GM18505 (cell line): ENCODE measurements around the gene ERAL1.
"Not testable (repeated sequence)": the region's sequence is repeated elsewhere in the genome, so short reads cannot be mapped to it uniquely, and the experiment has no call there.

Source experiments
- ATAC-seq: cut with Tn5 transposase; IDR thresholded peaks from one replicate; pipeline ENCODE4 v1.9.1; 2021; ENCODE audit not compliant: unreplicated experiment
- POLR2A ChIP-seq: IDR thresholded peaks from 4 replicates; pipeline ENCODE4 v1.6.1; 2011; ENCODE audit warnings: borderline replicate concordance; ENCODE audit not compliant: insufficient read depth, insufficient read length; ENCODE audit errors: extremely low read depth

ERAL1 gene

GRCh38 chr17:28839221-28839620, 15.6 kb upstream of the ERAL1 start:
- TF ChIP-seq POLR2A: no peak
- no peak for ATAC-seq

- ATAC-seq: no peak
- TF ChIP-seq POLR2A: no peak
These were observed 12.9 kb upstream of the ERAL1 start for GRCh38 chr17:28841901-28842281.

DNA sequence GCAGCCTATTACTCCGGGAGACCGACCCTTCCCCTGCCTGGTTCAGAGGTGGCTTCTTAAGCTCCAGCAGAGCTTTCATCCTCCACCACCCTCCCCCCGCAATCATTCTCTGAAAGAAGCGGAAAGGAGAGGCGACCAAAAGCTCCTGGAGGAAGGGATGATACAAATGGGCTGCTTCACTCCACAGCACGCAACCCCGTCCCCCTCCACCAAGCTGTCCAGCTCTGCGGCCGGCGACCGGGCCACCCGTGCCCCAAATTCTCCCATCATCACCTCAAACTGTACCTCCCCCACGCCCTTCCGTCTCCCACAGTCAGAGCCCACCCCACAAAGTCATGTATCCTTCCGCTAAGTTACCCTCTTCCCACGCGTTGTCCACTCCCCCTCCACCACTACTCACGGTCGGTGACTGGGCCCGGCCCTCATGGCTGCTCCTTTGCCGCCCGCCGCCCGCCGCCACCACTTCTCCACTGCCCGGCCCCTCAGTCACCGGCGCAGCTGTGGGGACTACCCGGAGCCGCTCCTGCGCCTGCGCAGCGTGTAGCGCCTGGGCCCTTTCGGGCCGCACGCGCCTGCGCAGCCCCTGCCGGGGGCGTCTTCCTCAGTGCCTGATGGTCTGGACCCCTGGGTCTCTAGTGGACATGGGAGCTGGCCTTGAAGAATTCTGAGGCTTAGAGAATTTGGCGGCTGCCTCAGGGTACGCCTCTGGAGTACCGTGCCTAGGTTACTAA, 12.4 kb upstream of the ERAL1 start, which contains the start of gene FAM222B:
FAM222B (minus strand) TSS at position 509 of the 731 bp plus-strand sequence. CDS start 76,123 bp downstream, outside the sequence.
- peak; percentile 87 for ATAC-seq
- peak; percentile 76 for TF ChIP-seq POLR2A

GRCh38 chr17:28843816-28844148, 11.0 kb upstream of the ERAL1 start:
- ATAC-seq: no peak
- no peak for TF ChIP-seq POLR2A

- no peak for ATAC-seq
- TF ChIP-seq POLR2A: no peak
These were observed 8.6 kb upstream of the ERAL1 start for GRCh38 chr17:28846231-28846630.

GRCh38 chr17:28846699-28847098, 8.1 kb upstream of the ERAL1 start:
- ATAC-seq: not testable (repeated sequence)

DNA sequence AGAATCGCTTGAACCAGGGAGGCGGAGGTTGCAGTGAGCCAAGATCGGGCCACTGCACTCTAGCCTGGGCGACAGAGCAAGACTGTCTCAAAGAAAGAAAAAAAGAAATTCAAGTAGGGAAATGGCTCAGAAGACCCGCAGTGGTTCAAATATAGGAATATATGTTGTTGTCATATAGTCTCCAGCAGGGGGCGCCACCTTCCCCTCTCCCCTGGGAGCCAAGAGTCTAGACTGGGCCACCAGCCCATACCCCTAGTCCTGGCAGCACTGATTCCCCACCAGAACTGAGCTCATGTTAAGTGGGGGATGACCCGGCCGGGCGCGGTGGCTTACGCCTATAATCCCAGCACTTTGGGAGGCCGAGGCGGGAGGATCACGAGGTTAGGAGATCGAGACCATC, 6.1 kb upstream of the ERAL1 start:
- ATAC-seq: not testable (repeated sequence)

- no peak for ATAC-seq
- no peak for TF ChIP-seq POLR2A
These were observed 5.5 kb upstream of the ERAL1 start for GRCh38 chr17:28849281-28849680.

DNA sequence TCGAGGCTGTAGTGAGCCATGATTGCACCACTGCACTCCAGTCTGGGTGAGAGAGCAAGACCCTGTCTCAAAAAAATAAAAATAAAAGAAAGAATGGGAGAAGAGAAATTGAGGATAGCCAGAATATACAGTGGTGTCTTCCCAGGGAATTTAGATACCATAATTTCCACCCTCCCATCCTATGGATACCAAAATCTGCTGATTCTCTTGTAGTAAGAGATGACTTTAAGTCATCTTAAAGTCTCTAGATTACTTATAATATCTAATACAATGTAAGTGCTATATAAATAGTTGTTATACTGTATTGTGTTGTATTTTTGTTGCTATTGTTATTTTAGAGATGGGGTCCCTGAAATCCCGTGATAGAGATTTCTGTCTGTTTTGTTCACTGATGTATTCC, 1.5 kb upstream of the ERAL1 start:
- TF ChIP-seq POLR2A: no peak
- no peak for ATAC-seq

DNA sequence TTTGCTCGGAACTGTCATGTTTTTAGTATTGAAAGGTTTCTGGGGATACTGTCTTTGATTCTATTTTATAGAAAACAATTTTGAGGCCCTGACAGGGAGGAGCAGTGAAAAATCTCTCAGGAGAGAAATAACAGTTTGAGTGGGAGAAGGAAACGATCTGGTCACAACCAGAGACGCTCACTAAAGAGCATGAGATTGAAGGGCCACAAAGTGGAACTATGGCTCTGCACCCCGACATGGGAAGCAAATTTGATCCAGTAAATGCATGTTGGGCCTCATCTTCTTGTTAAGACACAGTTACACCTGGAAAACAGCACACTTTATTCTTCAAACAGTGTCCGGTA, 492 bp downstream of the ERAL1 start:
- no peak for TF ChIP-seq POLR2A
- no peak for ATAC-seq

DNA sequence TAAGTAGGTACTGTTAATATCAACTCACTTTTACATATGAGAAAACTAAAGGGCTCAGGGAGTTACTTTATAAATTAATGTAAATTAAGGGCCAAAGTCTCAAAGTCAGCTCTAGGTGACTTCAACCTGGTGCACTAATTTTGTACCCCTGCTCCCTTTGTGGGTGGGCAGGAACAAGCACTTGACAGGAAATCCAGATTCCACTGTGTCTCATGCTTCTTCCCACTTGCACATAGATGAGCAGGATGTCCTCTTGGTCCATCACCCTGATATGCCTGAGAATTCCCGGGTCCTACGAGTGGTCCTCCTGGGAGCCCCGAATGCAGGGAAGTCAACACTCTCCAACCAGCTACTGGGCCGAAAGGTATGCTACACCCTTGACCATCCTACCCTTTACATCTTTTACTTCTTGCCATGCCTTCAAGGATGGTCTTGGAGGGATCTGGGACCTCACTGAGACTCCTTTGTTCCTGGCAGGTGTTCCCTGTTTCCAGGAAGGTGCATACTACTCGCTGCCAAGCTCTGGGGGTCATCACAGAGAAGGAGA, 1.3 kb downstream of the ERAL1 start:
- no peak for ATAC-seq
- TF ChIP-seq POLR2A: no peak

GRCh38 chr17:28857905-28858800, 3.3 kb downstream of the ERAL1 start:
- TF ChIP-seq POLR2A: no peak
- no peak for ATAC-seq

DNA sequence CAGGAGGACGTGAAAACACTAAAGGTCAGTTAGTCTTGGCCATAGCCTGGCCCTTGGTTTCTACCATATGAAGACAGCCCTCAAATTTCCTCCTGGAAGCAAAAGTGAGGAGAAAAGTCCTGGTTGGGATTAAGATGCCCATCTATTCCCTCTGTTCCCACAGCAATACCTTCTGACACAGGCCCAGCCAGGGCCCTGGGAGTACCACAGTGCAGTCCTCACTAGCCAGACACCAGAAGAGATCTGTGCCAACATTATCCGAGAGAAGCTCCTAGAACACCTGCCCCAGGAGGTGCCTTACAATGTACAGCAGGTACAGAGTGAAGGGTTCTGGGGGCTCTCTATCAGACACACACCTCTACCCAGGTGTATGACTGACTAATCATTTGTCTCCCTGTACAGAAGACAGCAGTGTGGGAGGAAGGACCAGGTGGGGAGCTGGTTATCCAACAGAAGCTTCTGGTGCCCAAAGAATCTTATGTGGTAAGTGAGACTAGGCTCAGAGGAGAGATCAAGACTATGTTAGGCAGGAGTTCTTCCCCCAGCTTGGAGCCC, 4.1 kb downstream of the ERAL1 start:
- no peak for TF ChIP-seq POLR2A
- ATAC-seq: no peak

DNA sequence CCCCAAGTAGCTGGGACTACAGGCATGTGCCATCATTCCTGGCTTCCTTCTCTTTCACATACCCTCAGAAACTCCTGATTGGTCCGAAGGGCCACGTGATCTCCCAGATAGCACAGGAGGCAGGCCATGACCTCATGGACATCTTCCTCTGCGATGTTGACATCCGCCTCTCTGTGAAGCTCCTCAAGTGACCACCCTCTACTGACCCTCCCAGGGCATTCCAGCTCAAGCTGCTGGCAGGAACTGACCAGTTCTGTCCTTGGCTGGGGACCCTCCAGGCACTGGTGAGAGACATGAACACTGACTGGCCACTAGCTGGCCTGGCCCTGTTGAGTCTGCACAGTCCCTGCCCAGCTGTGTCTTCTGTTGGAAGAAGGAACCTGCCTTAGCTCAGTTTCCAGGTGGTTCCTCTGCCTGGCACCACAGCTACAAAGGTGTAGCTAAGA, 5.6 kb downstream of the ERAL1 start:
- ATAC-seq: no peak
- no peak for TF ChIP-seq POLR2A

DNA sequence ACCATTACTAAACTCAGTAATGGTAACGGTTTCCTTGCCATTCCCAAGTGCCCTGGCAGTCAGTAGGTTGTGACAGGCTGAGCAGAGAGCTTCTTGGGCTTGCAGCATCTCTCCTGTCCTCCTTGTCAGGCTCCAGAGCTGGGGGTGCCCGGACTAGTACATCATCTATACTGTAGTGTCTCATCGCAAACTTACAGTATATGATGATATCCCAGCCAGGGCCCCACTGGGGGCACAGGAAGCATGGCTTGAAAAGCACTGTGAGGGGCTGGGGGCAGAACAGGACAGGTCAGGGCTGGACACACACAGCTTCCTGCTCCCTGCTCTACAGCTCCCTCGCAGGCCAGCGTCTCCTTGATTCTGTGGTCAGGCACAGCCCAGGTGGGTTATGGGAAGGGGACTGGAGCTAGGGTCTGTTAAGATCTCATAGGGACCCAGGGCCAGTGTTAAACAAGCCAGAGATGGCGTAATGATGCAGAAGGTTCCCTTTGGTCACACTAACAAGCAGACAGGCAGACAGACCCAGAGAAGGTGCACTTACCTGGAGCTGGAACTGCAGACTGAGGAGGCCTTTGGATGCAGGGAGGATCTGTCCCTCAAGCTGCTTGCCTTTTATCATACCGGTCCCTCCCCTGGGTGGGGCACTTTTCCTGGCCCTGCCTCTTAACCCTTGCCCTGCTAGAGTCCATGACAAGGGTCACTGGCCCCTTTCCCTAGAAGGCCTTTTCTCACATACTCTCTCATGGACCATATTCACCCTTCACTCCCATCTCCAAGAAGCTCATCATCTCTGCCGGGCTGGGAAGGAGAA, 6.8 kb downstream of the ERAL1 start:
- no peak for ATAC-seq
- TF ChIP-seq POLR2A: no peak
